ENCODE results near the gene SUSD5. TPM values are rescaled to one million over a fixed set of nuclear protein-coding genes. Genes with fewer than 3 reads are reported as not detected.

SUSD5 gene
- total RNA-seq, 1 experiment from 2014 or later = not detected

GRCh38 chr3:33153782-33154181 lies 64.8 kb downstream of the SUSD5 start:
- Histone ChIP-seq H3K4me3 (ENCODE audit: low read length) (no peak overlapping the region), H3K9me3 (ENCODE audit: low read length) (no peaks in the 10 kb centered on the region), H3K9ac (ENCODE audit: low read length) (no peak overlapping the region), H3K27me3 (ENCODE audit: low read length) (no peaks in the 10 kb centered on the region), H3K27ac (ENCODE audit: low read length) (no peak overlapping the region), H3K4me2 (ENCODE audit: low read length) (no peak overlapping the region), H3K9me2 (replicated peaks; ENCODE audit: low read length) (no peaks in the 10 kb centered on the region), H3K4me1 (ENCODE audit: insufficient read depth, low read length) (peaks cover 4% of the 10 kb centered on the region; the same call in 1 of the 2 replicates), H2AFZ (ENCODE audit: low read length) (no peak overlapping the region), H3K36me3 (ENCODE audit: low read depth, low read length) (no peaks in the 10 kb centered on the region), H4K20me1 (ENCODE audit: low read length) (no peaks in the 10 kb centered on the region), H3F3A (ENCODE audit: low read length, unreplicated experiment) (no peaks in the 10 kb centered on the region), H3K79me2 (ENCODE audit: low read length) (no peaks in the 10 kb centered on the region)
- TF ChIP-seq, protein P1, sequence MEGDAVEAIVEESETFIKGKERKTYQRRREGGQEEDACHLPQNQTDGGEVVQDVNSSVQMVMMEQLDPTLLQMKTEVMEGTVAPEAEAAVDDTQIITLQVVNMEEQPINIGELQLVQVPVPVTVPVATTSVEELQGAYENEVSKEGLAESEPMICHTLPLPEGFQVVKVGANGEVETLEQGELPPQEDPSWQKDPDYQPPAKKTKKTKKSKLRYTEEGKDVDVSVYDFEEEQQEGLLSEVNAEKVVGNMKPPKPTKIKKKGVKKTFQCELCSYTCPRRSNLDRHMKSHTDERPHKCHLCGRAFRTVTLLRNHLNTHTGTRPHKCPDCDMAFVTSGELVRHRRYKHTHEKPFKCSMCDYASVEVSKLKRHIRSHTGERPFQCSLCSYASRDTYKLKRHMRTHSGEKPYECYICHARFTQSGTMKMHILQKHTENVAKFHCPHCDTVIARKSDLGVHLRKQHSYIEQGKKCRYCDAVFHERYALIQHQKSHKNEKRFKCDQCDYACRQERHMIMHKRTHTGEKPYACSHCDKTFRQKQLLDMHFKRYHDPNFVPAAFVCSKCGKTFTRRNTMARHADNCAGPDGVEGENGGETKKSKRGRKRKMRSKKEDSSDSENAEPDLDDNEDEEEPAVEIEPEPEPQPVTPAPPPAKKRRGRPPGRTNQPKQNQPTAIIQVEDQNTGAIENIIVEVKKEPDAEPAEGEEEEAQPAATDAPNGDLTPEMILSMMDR (conservative IDR thresholded peaks at IDR 0.05; ENCODE audit: low read depth, low read length) = no peak
- TF ChIP-seq EZH2phosphoT487 (IDR thresholded peaks at IDR 0.05; ENCODE audit: borderline replicate concordance, low read length) (no peak), EZH2 (IDR thresholded peaks at IDR 0.05; ENCODE audit: low read length, unreplicated experiment) (no peak)
- no TSS peak for BruUV-seq (replicated peaks)
- CTCF ChIA-PET = no interaction called here
- no peak for DNase-seq
- intact Hi-C loops (cut with micrococcal nuclease) = no loop called here
- POLR2A ChIA-PET (ENCODE audit: unreplicated experiment) = no interaction called here
- ATAC-seq = no peak

DNA sequence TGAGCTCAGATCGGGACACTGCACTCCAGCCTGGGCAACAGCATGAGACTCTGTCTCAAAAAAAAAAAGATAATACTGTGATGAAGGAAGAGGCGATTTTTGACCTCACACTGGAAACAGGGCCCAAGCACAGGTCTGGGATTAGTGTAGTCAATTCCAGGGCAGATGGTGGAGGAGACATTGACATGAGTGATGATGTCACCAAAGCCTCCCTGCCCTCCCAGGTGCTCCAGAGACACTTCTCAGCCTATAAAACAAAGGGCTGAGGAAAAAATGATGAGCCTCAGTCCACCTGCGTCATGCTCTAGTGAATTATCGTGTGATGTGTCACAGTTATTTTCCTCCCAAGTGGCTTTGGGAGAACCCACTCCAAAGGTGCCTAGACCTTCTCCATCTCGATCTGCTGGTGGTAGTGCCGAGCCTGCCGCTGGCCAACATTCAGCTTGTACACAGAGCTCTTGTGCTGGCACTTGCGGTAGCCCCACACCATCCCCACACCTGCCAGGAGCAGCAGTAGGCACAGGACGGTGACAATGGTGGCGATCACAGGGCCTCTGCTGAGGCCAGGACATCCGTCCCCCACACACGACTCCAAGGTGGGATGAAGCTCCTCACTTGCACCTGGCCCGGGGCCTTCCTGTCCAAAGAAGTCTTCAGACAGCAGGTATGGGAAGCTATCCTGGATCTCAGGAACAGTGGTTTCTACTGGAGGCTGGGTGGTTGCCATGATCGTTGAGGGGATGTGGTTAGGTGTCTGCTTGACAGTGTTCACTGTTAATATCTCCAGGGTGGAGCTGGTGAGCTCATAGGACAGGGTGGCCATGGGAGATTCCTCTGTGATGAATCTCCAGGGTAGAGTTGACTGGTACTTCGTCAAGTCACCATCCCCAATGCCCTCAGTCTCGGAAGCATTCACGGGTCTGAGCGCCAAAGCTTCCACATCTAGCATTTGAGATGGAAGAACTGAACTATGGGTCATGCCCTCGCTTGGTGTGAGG lies 65.9 kb downstream of the SUSD5 start:
- POLR2A ChIA-PET (ENCODE audit: unreplicated experiment) = no interaction called here
- Histone ChIP-seq H3K27ac (ENCODE audit: low read length) (no peak overlapping the region), H3K4me2 (ENCODE audit: low read length) (no peak overlapping the region), H3F3A (ENCODE audit: low read length, unreplicated experiment) (no peaks in the 10 kb centered on the region), H3K9ac (ENCODE audit: low read length) (no peak overlapping the region), H3K4me3 (ENCODE audit: low read length) (no peak overlapping the region), H3K9me2 (replicated peaks; ENCODE audit: low read length) (no peaks in the 10 kb centered on the region), H2AFZ (ENCODE audit: low read length) (no peak overlapping the region), H3K4me1 (ENCODE audit: insufficient read depth, low read length) (peaks cover 4% of the 10 kb centered on the region; the same call in 1 of the 2 replicates), H3K79me2 (ENCODE audit: low read length) (no peaks in the 10 kb centered on the region), H3K27me3 (ENCODE audit: low read length) (no peaks in the 10 kb centered on the region), H3K9me3 (ENCODE audit: low read length) (no peaks in the 10 kb centered on the region), H4K20me1 (ENCODE audit: low read length) (no peaks in the 10 kb centered on the region), H3K36me3 (ENCODE audit: low read depth, low read length) (no peaks in the 10 kb centered on the region)
- DNase-seq = peak; percentile 50
- ATAC-seq = 0 out of 2 replicates have a peak, but pooled peaks have one; percentile 18
- CTCF ChIA-PET = no interaction called here
- intact Hi-C loops (cut with micrococcal nuclease) = no loop called here
- TF ChIP-seq EZH2phosphoT487 (IDR thresholded peaks at IDR 0.05; ENCODE audit: borderline replicate concordance, low read length) (no peak), EZH2 (IDR thresholded peaks at IDR 0.05; ENCODE audit: low read length, unreplicated experiment) (no peak)
- TF ChIP-seq, protein P1 (conservative IDR thresholded peaks at IDR 0.05; ENCODE audit: low read depth, low read length) = no peak
- no TSS peak for BruUV-seq (replicated peaks)

GRCh38 chr3:33149342-33149741 lies 69.3 kb downstream of the SUSD5 start:
- no peak overlapping the region for H3K9ac ChIP-seq (ENCODE audit: low read length)
- H4K20me1 ChIP-seq (ENCODE audit: low read length) = no peaks in the 10 kb centered on the region
- no peak overlapping the region for H3K4me3 ChIP-seq (ENCODE audit: low read length)
- H3F3A ChIP-seq (ENCODE audit: low read length, unreplicated experiment) = no peaks in the 10 kb centered on the region
- H3K9me3 ChIP-seq (ENCODE audit: low read length) = no peaks in the 10 kb centered on the region
- H3K36me3 ChIP-seq (ENCODE audit: low read depth, low read length) = 0 out of 2 replicates have a peak, but pooled peaks cover 7% of the 10 kb centered on the region
- H3K4me2 ChIP-seq (ENCODE audit: low read length) = no peak overlapping the region
- H2AFZ ChIP-seq (ENCODE audit: low read length) = no peak overlapping the region
- ChIA-PET POLR2A (ENCODE audit: unreplicated experiment) (no interaction called here), CTCF (no interaction called here)
- peaks cover 4% of the 10 kb centered on the region; the same call in 1 of the 2 replicates for H3K4me1 ChIP-seq (ENCODE audit: insufficient read depth, low read length)
- ATAC-seq (no peak), DNase-seq (no peak)
- H3K9me2 ChIP-seq (replicated peaks; ENCODE audit: low read length) = no peaks in the 10 kb centered on the region
- intact Hi-C loops (cut with micrococcal nuclease) = loop anchor here (5.0 kb wide), 2 partner anchors 103 to 223 kb away; no protein-coding TSS in a partner anchor
- TF ChIP-seq EZH2phosphoT487 (IDR thresholded peaks at IDR 0.05; ENCODE audit: borderline replicate concordance, low read length) (no peak), EZH2 (IDR thresholded peaks at IDR 0.05; ENCODE audit: low read length, unreplicated experiment) (no peak)
- TF ChIP-seq, protein P1 (conservative IDR thresholded peaks at IDR 0.05; ENCODE audit: low read depth, low read length) = no peak
- BruUV-seq (replicated peaks) = no TSS peak
- H3K79me2 ChIP-seq (ENCODE audit: low read length) = no peaks in the 10 kb centered on the region
- no peak overlapping the region for H3K27ac ChIP-seq (ENCODE audit: low read length)
- no peaks in the 10 kb centered on the region for H3K27me3 ChIP-seq (ENCODE audit: low read length)

Data from PC-3 (cell line).